GM12892 (cell line): ENCODE measurements around the gene LAMB1.

Experiments
- POLR2A ChIP-seq: IDR thresholded peaks from 2 replicates; pipeline ENCODE4 v1.6.1; 2011; ENCODE audit warnings: low read depth, low read length, control low read depth
- POLR2AphosphoS5 ChIP-seq: IDR thresholded peaks from 2 replicates; pipeline ENCODE4 v1.6.1; 2011; ENCODE audit warnings: low read depth, low read length, control low read depth
- TAF1 ChIP-seq: IDR thresholded peaks from 2 replicates; pipeline ENCODE4 v1.6.1; 2011; ENCODE audit warnings: low read depth, mild to moderate bottlenecking, control low read depth, low read length, borderline replicate concordance

GRCh38 chr7:108003599-108003935 is 606 bp upstream of the LAMB1 start:
- no peak for TF ChIP-seq POLR2AphosphoS5
- no peak for TF ChIP-seq POLR2A
- no peak for TF ChIP-seq TAF1
